Left renal pelvis (tissue), 4 donors: Measurements from ENCODE around the gene MYL12A. TPM values are rescaled to one million over a fixed set of nuclear protein-coding genes. Genes with fewer than 3 reads are reported as not detected.

Experiments
- DNase-seq, 4 donors: peaks; one replicate each; pipeline ENCODE4 v3.0.0-alpha.2; 2013; ENCODE audit warnings: low read depth in 4 of 4, low spot score in 3 of 4
- polyA plus RNA-seq, 4 donors: library from polyadenylated mRNA; unstranded; fragments of 120-200 nt; gene quantifications; one replicate each; pipeline ENCODE4 v1.2.1, GENCODE V29; 2013; ENCODE audit not compliant: insufficient read length in 4 of 4

MYL12A gene
- polyA plus RNA-seq, 4 donors: 374 to 461 (median 411) TPM

DNA sequence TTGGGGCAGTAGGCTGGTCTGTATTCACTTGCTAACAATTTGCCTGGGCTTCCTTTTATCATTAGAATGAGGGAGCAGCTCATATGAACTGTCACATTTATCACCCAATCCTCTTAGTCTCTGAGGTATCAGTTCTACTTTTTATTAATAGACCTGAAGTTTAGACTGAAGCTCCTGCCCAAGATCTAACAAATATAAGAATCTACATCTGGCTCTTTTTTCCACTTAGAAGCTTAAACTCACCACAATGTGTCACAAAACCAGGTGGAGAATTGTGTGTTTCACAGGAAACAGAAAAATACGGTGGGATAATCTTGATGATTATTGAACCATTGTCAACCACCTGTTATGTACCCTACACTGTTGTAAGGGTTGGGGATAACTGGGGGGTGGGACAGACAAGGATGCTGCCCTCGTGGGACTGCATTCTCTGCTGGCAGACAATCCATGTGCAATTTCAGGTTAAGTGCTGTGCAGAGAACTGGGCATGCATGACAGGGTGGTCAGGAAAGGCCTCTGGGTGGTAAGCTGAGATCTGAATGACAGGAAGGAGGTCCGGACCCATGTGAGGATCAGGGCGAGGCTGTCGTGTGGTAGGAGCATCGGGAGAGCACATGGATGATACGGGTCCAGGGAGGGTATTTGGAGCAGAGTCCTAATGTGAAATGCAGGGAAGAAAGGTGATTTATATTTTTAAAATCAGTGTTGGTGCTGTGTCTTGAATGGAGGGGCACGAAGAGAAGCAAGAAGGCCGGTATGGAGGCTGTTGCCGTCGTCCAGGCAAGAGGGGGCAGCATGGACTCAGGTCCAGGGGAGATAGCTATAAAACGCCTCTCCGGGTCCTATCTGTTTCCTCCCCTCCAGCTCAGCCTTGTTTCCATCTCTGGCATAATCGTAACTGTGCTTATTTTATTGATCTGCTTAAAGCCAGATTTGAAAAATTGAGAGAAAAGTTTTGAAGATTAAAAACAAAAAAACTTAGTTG lies 31.9 kb downstream of the MYL12A start:
- DNase-seq: no peak

DNA sequence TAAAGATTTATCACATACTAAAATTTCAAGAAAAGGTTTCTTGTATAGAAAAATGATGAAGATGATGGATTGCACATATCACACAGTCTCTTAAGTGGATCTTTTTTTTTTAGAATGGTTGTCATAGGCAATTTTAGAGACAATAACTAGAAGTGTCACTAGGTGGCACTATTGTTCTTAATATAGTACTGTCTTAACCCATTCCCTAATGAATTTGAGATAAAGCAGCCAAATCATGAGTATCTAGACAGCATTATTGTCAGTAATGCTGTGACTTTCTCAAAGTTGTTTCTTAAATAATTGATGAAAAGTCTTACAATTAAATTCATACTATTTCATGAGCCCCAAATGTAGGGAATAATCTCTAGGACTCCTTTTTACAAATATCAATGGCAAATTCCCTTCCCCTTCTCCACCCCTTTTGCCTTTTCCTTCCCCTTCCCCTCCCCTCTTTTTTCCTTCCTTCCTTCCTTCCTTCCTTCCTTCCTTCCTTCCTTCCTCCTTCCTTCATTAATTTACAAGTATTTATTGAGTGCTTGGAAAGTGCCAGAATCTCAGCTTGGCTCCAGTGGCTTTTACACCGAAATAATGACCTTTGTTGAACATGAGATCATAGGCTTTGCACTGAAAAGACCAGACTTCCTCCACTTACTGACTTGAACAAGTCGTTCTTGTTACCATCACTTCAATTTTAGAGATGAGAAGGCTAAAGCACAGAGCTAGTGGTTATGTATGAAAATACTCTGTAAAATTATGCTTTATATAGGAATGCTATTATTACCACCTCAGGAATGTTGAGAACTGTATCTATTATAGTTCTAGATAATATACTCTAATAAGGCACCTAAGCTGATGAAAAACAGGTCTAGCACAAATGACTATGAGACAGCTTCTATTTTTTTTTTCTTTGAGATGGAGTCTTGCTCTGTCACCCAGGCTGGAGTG lies 34.1 kb downstream of the MYL12A start:
- peak in 3 of 4 donors; percentile 51 to 65 (median 60) for DNase-seq

- DNase-seq: no peak
Observed at GRCh38 chr18:3283253-3283863, 35.8 kb downstream of the MYL12A start.

- DNase-seq: no peak
Observed at GRCh38 chr18:3283908-3284307, 36.3 kb downstream of the MYL12A start.

- DNase-seq: no peak
Observed at GRCh38 chr18:3284501-3284900, 36.9 kb downstream of the MYL12A start.

- no peak for DNase-seq
Observed at GRCh38 chr18:3286159-3286558, 38.6 kb downstream of the MYL12A start.

DNA sequence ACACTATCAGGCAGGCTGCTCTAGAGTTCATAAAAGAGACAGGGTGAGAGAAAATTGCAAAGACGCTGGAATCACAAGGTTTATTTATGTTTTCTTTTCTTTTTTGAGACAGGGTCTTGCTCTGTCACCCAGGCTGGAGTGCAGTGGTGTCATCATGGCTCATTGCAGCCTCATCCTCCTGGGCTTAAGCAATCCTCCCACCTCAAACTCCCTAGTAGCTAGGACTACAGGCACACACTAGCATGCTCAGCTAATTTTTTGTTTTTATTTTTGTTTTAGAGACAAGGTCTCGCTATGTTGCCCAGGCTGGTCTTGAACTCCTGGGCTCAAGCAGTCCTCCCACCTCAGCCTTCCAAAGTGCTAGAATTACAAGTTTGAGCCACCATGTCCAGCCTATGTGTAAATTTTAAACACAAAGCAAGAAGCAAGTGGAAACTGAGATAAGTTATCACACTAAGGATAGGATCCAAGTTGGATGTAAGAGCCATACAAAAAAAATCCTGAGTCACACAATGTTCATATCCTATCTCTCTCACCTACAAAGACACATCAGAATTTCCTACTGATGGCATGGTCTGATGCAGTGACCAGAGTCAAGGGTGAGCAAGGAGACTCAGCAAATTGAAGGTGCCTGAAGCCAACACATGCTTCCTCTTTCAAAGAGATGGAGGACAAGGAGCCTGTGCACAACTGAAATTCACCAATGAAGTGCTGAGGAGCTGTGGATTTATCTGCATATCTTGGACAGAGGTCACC lies 45.8 kb downstream of the MYL12A start:
- DNase-seq: no peak

DNA sequence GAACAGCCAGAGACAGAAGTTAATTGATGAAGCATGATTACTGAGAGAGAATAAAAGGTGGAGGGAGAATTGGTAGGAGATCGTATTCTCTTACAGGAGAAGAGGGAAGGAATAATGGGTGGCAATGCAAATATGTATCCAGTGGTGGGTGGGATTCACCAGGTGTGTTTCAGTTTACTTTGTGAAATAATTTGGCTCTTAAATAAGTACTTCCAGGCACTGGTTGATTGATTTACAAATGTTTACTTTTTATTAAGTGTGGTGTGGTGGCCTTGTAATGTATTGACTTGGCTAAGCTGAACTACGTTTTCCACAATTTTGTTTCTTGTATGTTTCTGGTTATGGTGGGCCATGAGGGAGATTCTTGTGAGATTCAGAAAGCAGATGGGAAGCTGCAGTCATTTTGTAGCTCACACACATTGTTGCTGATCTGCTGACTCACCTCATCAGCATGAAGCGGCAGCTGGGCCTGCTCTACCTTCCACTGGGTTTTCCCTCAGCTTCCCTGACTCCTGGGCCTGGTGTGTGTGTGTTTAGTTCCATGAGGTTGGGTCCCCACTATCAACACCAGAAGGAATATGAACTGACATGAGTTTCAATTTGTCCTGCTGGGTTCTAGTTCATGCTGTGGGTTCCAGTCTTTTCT lies 47.0 kb downstream of the MYL12A start:
- no peak for DNase-seq

DNA sequence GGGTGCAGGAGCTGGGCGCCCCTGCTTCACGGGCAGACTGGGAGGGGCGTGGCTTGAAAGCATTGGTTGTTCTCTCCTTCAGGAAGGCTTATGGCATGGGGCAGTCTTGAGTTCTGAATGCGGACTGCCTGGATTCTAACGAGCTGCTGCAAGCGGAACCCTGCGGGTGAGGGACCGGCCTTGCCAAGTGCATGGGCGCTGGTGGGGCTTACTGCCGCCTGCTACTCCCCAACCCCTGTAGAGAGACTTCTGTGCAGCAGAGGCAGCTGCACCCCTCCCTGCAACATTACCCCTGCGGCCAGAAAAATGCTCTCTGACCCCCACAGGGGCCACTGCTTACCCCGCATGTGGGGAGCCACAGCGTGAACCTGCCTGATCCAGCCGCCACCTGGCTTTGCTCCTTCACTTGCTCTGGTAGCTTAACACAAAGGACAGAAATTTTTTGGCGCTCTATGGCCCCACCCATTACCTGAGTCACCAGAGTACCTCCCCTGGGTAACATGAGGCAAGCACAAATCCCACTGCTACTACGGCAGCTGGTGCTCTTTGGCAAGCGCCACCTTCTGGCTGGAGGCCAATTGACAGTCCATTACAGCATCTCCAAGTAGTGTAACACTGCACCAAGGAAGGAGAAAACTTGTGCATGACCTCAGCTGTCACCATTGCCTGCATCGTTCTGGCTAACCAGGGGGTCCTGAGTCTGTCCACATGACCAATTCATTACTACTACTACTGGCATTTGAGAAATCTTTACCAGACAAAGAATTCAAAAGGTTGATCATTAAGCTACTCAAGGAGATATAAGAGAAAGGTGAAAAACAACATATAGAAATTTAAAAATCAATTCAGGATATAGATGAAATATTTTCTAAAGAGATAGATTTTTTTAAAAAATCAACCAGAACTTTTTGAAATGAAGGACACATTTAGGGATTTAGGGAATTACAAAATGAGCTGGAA lies 49.7 kb downstream of the MYL12A start:
- peak; percentile 73 to 80 (median 76) for DNase-seq

DNA sequence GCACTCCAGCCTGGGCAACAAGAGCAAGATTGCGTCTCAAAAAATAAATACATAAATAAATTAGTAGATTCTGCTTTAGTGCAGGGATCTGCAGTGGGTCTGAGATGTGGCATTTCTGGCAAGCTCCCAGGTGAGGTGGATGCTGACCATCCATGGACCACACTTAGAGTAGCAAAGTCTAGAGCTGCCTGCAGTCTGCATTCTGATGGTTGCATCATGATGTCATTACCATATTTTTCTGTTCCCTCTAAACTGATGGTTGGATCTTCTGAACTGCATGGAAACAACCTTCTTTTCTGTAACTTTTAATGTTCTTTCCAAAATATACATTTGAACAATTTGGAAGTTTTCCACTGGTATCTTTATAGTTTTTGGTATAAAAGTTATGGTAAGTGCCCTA lies 57.2 kb downstream of the MYL12A start:
- DNase-seq: no peak

DNA sequence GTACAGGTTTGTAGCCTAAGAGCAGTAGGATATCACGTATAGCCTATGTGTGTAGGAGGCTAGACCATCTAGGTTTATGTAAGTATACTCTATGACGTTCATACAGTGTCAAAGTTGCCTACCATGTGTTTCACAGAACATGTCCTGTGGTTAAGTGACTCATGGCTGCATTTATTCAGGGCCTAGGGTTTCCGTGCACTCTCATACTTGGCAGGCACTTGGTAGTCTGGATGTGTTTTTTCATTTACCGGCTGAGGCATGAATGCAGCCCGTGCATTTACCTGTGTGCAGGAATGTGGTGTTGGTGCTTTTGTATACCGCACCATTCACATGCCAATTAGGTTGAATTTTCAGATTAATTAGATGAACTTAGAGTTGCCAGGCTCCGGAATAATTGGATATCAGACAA lies 57.8 kb downstream of the MYL12A start:
- DNase-seq: no peak

Other genes starting within 250 kb of the MYL12A start
- 10 to 100 TPM; 38.5 to 42.0 (median 39.7) TPM for gene LPIN2, start 234.7 kb upstream of the MYL12A start, polyA plus RNA-seq
- gene MYOM1, start 27.8 kb upstream of the MYL12A start, polyA plus RNA-seq: 10 to 100 TPM in 1 of 4 donors, 1 to 10 TPM in 3; 6.7 to 11.7 (median 7.7) TPM
- gene MYL12B, start 14.3 kb downstream of the MYL12A start, polyA plus RNA-seq: 100 to 1,000 TPM; 487 to 698 (median 624) TPM
- gene TGIF1, start 202.4 kb downstream of the MYL12A start, polyA plus RNA-seq: 10 to 100 TPM; 68.6 to 97.4 (median 84.8) TPM